Astrocyte of the cerebellum (primary cell): Measurements from ENCODE around the gene RNPC3.
"Not testable (repeated sequence)": the region's sequence is repeated elsewhere in the genome, so short reads cannot be mapped to it uniquely, and the experiment has no call there.

ENCODE experiments used
- DNase-seq: peaks from one replicate; pipeline ENCODE4 v3.0.0-alpha.2; 2011; ENCODE audit warnings: low read depth
- H3K4me3 ChIP-seq: 2 replicates; pipeline ENCODE4 v1.5.1; 2011; ENCODE audit warnings: mild to moderate bottlenecking, low read depth, low read length, moderate library complexity
- in situ Hi-C: cut with HindIII; loops from 2 replicates; pipeline ENCODE4 v1.10.0; 2017; ENCODE audit warnings: low sequenced_read_pairs
- TF ChIP-seq, protein P1 (sequence below): IDR thresholded peaks from 2 replicates; pipeline ENCODE4 v1.5.1; 2012; ENCODE audit warnings: low read length, low read depth, moderate library complexity, mild to moderate bottlenecking; ENCODE audit errors: missing control alignments

RNPC3 gene

DNA sequence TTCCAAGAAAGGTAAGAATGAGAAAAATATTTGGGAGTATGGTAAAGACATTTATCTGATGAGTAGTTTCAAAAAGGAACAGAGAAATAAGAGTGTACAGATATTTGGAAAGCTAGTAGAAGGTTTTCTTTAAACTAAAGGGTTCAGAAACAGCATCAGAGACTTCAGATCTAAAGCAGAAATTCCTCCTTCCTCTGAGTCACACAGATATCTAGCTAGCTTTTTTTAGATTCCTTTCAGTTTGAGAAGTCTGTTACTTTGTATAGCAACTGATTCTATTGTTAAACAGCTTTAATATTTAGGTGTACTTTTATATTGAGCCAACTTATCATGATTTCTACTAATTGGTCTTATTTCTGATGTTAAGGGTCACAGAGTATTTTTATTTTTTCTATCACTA lies 50.6 kb downstream of the RNPC3 start:
- TF ChIP-seq, protein P1, sequence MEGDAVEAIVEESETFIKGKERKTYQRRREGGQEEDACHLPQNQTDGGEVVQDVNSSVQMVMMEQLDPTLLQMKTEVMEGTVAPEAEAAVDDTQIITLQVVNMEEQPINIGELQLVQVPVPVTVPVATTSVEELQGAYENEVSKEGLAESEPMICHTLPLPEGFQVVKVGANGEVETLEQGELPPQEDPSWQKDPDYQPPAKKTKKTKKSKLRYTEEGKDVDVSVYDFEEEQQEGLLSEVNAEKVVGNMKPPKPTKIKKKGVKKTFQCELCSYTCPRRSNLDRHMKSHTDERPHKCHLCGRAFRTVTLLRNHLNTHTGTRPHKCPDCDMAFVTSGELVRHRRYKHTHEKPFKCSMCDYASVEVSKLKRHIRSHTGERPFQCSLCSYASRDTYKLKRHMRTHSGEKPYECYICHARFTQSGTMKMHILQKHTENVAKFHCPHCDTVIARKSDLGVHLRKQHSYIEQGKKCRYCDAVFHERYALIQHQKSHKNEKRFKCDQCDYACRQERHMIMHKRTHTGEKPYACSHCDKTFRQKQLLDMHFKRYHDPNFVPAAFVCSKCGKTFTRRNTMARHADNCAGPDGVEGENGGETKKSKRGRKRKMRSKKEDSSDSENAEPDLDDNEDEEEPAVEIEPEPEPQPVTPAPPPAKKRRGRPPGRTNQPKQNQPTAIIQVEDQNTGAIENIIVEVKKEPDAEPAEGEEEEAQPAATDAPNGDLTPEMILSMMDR: no peak
- in situ Hi-C loops: no loop called here
- no peak for DNase-seq
- no peak overlapping the region for H3K4me3 ChIP-seq

DNA sequence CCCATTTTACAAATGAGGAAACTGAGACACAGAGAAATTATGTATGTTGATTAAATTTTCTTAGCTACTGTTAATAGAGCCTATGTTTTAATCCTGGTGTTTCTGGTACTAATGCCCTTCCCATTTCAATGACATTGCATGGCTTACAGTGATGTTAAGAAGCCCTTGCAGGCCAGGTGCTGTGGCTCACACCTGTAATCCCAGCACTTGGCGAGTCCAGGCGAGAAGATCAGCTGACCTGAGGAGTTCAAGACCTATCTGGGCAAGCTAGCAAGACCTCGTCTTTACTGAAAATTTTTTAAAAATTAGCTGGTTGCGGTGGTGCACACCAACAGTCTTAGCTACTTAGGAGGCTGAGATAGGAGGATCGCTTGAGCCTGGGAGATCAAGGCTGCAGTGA lies 51.3 kb downstream of the RNPC3 start:
- H3K4me3 ChIP-seq, DNase-seq, in situ Hi-C loops: not testable (repeated sequence)

GRCh38 chr1:103582464-103582863 lies 57.0 kb downstream of the RNPC3 start:
- H3K4me3 ChIP-seq: no peak overlapping the region
- in situ Hi-C loops: no loop called here
- no peak for DNase-seq
- TF ChIP-seq, protein P1: no peak

- DNase-seq: no peak
- in situ Hi-C loops: no loop called here
- no peak overlapping the region for H3K4me3 ChIP-seq
- TF ChIP-seq, protein P1: no peak
Measured at GRCh38 chr1:103583887-103584286, 58.4 kb downstream of the RNPC3 start.

DNA sequence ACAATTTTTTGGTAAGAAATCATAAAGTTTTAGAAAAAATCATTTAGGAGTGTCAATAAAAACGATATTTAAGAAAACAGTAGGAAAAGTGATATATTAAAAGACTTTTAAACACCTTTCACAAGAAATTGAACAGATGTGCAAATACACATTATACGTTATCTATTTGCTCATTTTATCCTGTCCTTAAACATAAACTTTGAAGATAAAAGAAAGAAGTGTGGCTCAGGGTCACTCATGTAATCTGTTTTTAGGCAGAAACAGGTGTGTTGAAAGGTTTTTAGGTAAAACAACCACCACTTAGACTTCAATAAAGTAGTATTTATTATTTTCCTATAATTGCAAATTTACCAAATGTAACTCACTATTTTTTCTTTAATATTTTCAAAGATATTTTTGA lies 59.0 kb downstream of the RNPC3 start:
- DNase-seq: no peak
- H3K4me3 ChIP-seq: no peak overlapping the region
- in situ Hi-C loops: no loop called here
- TF ChIP-seq, protein P1: no peak

DNA sequence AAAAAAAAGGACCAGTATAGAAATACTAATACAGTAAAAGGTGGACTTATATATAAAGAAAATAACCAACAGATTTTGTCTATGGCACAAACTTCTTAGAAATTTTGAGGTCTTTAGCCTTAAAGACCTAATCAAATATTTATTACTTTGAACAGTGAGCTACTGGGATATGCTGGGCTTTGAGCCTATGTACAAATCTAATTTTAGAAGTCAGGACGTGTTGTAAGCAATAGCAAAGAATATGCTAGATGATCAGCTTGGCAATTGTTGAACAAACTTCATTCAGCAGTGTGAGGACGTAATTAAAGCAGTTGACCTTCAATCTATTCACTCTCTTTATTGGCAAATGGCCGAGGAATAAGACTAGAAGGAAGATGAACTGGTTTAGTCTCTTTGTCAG lies 77.2 kb downstream of the RNPC3 start:
- in situ Hi-C loops: not testable (repeated sequence)

More for the DNA sequence above, 77.2 kb downstream of the RNPC3 start:
- H3K4me3 ChIP-seq, DNase-seq: not testable (repeated sequence)
